ENCODE data around the gene RNF141.

DNA sequence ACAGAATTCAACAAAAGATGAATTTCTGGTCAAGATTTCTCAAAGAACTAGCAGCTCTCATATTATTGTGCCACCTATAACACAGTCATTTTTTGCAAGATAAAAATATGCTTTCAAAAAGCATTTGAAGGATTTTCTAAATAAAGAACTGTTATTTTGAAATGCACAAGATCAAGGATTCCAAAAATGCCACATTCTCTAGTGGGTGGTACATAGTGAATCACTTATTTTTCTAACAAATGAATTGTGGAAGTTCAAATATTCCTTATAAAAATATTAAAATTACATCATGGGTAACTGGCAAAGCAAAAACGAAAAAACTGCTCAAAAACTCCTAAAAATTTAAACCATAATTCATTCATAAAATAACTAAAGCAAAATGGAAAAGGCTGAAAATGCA, 2.1 kb downstream of the RNF141 start:
- TF ChIP-seq, protein P1, sequence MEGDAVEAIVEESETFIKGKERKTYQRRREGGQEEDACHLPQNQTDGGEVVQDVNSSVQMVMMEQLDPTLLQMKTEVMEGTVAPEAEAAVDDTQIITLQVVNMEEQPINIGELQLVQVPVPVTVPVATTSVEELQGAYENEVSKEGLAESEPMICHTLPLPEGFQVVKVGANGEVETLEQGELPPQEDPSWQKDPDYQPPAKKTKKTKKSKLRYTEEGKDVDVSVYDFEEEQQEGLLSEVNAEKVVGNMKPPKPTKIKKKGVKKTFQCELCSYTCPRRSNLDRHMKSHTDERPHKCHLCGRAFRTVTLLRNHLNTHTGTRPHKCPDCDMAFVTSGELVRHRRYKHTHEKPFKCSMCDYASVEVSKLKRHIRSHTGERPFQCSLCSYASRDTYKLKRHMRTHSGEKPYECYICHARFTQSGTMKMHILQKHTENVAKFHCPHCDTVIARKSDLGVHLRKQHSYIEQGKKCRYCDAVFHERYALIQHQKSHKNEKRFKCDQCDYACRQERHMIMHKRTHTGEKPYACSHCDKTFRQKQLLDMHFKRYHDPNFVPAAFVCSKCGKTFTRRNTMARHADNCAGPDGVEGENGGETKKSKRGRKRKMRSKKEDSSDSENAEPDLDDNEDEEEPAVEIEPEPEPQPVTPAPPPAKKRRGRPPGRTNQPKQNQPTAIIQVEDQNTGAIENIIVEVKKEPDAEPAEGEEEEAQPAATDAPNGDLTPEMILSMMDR (IDR thresholded peaks at IDR 0.05): no peak
- no peak for TF ChIP-seq EP300 (IDR thresholded peaks at IDR 0.05)

Measured in ovary (tissue), 3 donors.